H1 (cell line): Measurements from ENCODE around the gene SPRED1. TPM values are rescaled to one million over a fixed set of nuclear protein-coding genes. Genes with fewer than 3 reads are reported as not detected.

Source experiments
- CTCF ChIA-PET: fragments of 300-600 bp; sonication (Branson Sonifier 250); formaldehyde crosslinking; loops from one replicate; lab custom pipeline; 2021; ENCODE audit not compliant: partially characterized antibody; lab: Charles Lee
- POLR2A ChIA-PET: fragments of 300-600 bp; sonication (Branson Sonifier 250); formaldehyde crosslinking; loops from one replicate; lab custom pipeline; 2021; ENCODE audit warnings: inconsistent platforms; ENCODE audit not compliant: partially characterized antibody; lab: Charles Lee
- DNase-seq, 2 experiments: peaks; one replicate each; pipeline versions ENCODE4 v3.0.0 to v3.0.0-alpha.2; 2010 to 2022; ENCODE audit warnings: low spot score in 2 of 2, low read depth in 1 of 2, mixed read lengths in 1 of 2
- FAIRE-seq: peaks from 2 replicates; lab custom pipeline; 2011; peaks lifted over from hg19 to GRCh38; lab: Jason Lieb, UNC
- H2AFZ ChIP-seq: 2 replicates; pipeline ENCODE4 v1.8.1; 2012; ENCODE audit warnings: low read length, inconsistent platforms
- H2AK5ac ChIP-seq: 2 replicates; pipeline ENCODE4 v1.6.1; 2013; ENCODE audit warnings: low read depth, low read length
- H2BK120ac ChIP-seq: replicated peaks from 2 replicates; pipeline ENCODE3; 2013; ENCODE audit warnings: low read depth, low read length, inconsistent platforms
- H2BK12ac ChIP-seq: 2 replicates; pipeline ENCODE4 v1.6.1; 2013; ENCODE audit warnings: low read depth, low read length
- H2BK15ac ChIP-seq: 2 replicates; pipeline ENCODE4 v1.6.1; 2013; ENCODE audit warnings: low read length
- H2BK20ac ChIP-seq: 2 replicates; pipeline ENCODE4 v1.6.1; 2013; ENCODE audit warnings: low read length
- H2BK5ac ChIP-seq: 2 replicates; pipeline ENCODE4 v1.6.1; 2013; ENCODE audit warnings: low read depth, low read length
- H3K14ac ChIP-seq: 2 replicates; pipeline ENCODE4 v1.6.1; 2013; ENCODE audit warnings: inconsistent platforms; ENCODE audit not compliant: insufficient read length
- H3K18ac ChIP-seq: 2 replicates; pipeline ENCODE4 v1.6.1; 2013; ENCODE audit warnings: low read length; ENCODE audit errors: extremely low read depth
- H3K23ac ChIP-seq: 2 replicates; pipeline ENCODE4 v1.6.1; 2013; ENCODE audit warnings: inconsistent platforms; ENCODE audit not compliant: insufficient read length
- H3K23me2 ChIP-seq: 2 replicates; pipeline ENCODE4 v1.6.1; 2013; ENCODE audit warnings: low read depth, low read length
- H3K27ac ChIP-seq: 2 replicates; pipeline ENCODE4 v1.6.1; 2011; ENCODE audit warnings: low read depth, low read length, inconsistent platforms
- H3K27me3 ChIP-seq, 4 experiments: replicated peaks in 1 of 4; 1 replicate in 1 of 4; 2 replicates in 3 of 4; pipeline versions ENCODE4 v1.6.1 to v1.8.1; 2011 to 2013; ENCODE audit warnings: low read length in 3 of 4, mild to moderate bottlenecking in 3 of 4, inconsistent platforms in 2 of 4, mixed read lengths in 2 of 4, moderate library complexity in 1 of 4; ENCODE audit not compliant: control insufficient read depth in 3 of 4, insufficient read depth in 3 of 4; ENCODE audit errors: extremely low read depth in 1 of 4
- H3K36me3 ChIP-seq, 4 experiments: 2 replicates each; pipeline versions ENCODE4 v1.6.1 to v1.8.1; 2011 to 2013; ENCODE audit warnings: mild to moderate bottlenecking in 4 of 4, low read length in 3 of 4, moderate library complexity in 2 of 4, control low read depth in 1 of 4, inconsistent platforms in 1 of 4; ENCODE audit not compliant: insufficient read depth in 4 of 4, control insufficient read depth in 2 of 4
- H3K4ac ChIP-seq: replicated peaks from 2 replicates; pipeline ENCODE3; 2013; ENCODE audit warnings: low read length, low read depth, mixed read lengths, inconsistent platforms; ENCODE audit not compliant: insufficient read length
- H3K4me1 ChIP-seq, 4 experiments: replicated peaks in 1 of 4; 1 replicate in 1 of 4; 2 replicates in 3 of 4; pipeline versions ENCODE4 v1.6.1 to v1.8.1; 2011 to 2013; ENCODE audit warnings: low read length in 3 of 4, inconsistent platforms in 2 of 4, mixed read lengths in 1 of 4; ENCODE audit not compliant: insufficient read depth in 4 of 4, control insufficient read depth in 3 of 4
- H3K4me2 ChIP-seq, 2 experiments: 2 replicates each; pipeline versions ENCODE4 v1.6.1 to v1.8.1; 2011 to 2013; ENCODE audit warnings: low read depth in 2 of 2, low read length in 2 of 2, control low read depth in 1 of 2, inconsistent platforms in 1 of 2, mild to moderate bottlenecking in 1 of 2; ENCODE audit not compliant: insufficient read depth in 1 of 2
- H3K4me3 ChIP-seq, 4 experiments: fragments of 200-600, 300-600 bp in 1 of 4; sonication (generic), shearing (Covaris generic), sonication (Bioruptor Twin) in 1 of 4; 2 replicates each; pipeline versions ENCODE4 v1.5.1 to v1.8.1; 2011 to 2016; ENCODE audit warnings: low read length in 4 of 4, low read depth in 3 of 4, control low read depth in 2 of 4, inconsistent platforms in 2 of 4, mild to moderate bottlenecking in 2 of 4, mixed read lengths in 1 of 4, moderate library complexity in 1 of 4; ENCODE audit not compliant: insufficient read depth in 2 of 4; ENCODE audit errors: extremely low read depth in 1 of 4
- H3K56ac ChIP-seq: replicated peaks from 2 replicates; pipeline ENCODE3; 2013; ENCODE audit warnings: low read depth, mild to moderate bottlenecking, mixed read lengths, low read length, inconsistent platforms; ENCODE audit not compliant: insufficient read length
- H3K79me1 ChIP-seq: 2 replicates; pipeline ENCODE4 v1.6.1; 2013; ENCODE audit warnings: low read depth, low read length, control low read depth
- H3K79me2 ChIP-seq, 2 experiments: 2 replicates each; pipeline versions ENCODE4 v1.6.1 to v1.8.1; 2012 to 2013; ENCODE audit warnings: low read length in 2 of 2, mild to moderate bottlenecking in 2 of 2, inconsistent platforms in 1 of 2; ENCODE audit not compliant: insufficient read depth in 2 of 2, control insufficient read depth in 1 of 2
- H3K9ac ChIP-seq, 4 experiments: replicated peaks in 1 of 4; 1 replicate in 1 of 4; 2 replicates in 3 of 4; pipeline versions ENCODE4 v1.6.1 to v1.8.1; 2011 to 2013; ENCODE audit warnings: low read depth in 3 of 4, low read length in 3 of 4, control low read depth in 2 of 4, mild to moderate bottlenecking in 2 of 4, moderate library complexity in 2 of 4, inconsistent platforms in 1 of 4; ENCODE audit errors: extremely low read depth in 1 of 4
- H3K9me3 ChIP-seq, 2 experiments: 2 replicates each; pipeline versions ENCODE4 v1.6.1 to v1.8.1; 2012 to 2013; ENCODE audit warnings: mild to moderate bottlenecking in 2 of 2, moderate library complexity in 2 of 2, control low read depth in 1 of 2, inconsistent platforms in 1 of 2, low read depth in 1 of 2, low read length in 1 of 2, mixed read lengths in 1 of 2; ENCODE audit not compliant: insufficient read depth in 2 of 2
- H4K20me1 ChIP-seq, 2 experiments: replicated peaks in 1 of 2; 2 replicates each; pipeline versions ENCODE3 to v1.8.1; 2011 to 2013; ENCODE audit warnings: inconsistent platforms in 2 of 2, low read length in 2 of 2, mild to moderate bottlenecking in 1 of 2; ENCODE audit not compliant: insufficient read depth in 2 of 2, control insufficient read depth in 1 of 2
- H4K5ac ChIP-seq: 2 replicates; pipeline ENCODE4 v1.6.1; 2013; ENCODE audit warnings: low read length, low read depth, mixed read lengths, inconsistent platforms; ENCODE audit not compliant: insufficient read length
- H4K8ac ChIP-seq: 2 replicates; pipeline ENCODE4 v1.8.0; 2013; ENCODE audit warnings: mild to moderate bottlenecking, moderate library complexity, low read length, inconsistent platforms; ENCODE audit not compliant: insufficient read depth; ENCODE audit errors: extremely low read depth
- H4K91ac ChIP-seq: replicated peaks from 2 replicates; pipeline ENCODE3; 2013; ENCODE audit warnings: low read length, mixed read lengths, inconsistent platforms; ENCODE audit not compliant: insufficient read length
- CEBPB ChIP-seq: IDR thresholded peaks from 2 replicates; pipeline ENCODE4 v1.6.1; 2012; ENCODE audit warnings: low read depth, low read length
- GTF2F1 ChIP-seq: IDR thresholded peaks from 2 replicates; pipeline ENCODE4 v1.6.1; 2012; ENCODE audit warnings: low read depth, low read length, improper control_type of control experiment, borderline replicate concordance
- KDM1A ChIP-seq: fragments of 200-600, 300-600 bp; sonication (generic); IDR thresholded peaks from 2 replicates; pipeline ENCODE4 v1.7.1; 2016; ENCODE audit warnings: mild to moderate bottlenecking, low read length, borderline replicate concordance
- NANOG ChIP-seq: IDR thresholded peaks from 2 replicates; pipeline ENCODE4 v1.6.1; 2011; ENCODE audit warnings: low read length, low read depth, mild to moderate bottlenecking, inconsistent platforms; ENCODE audit not compliant: insufficient read depth, poor library complexity, severe bottlenecking
- TBP ChIP-seq: IDR thresholded peaks from 2 replicates; pipeline ENCODE4 v1.6.1; 2011; ENCODE audit warnings: low read depth, low read length, improper control_type of control experiment
- TEAD4 ChIP-seq: IDR thresholded peaks from 2 replicates; pipeline ENCODE4 v1.6.1; 2012; ENCODE audit warnings: low read depth, low read length, inconsistent platforms, mixed read lengths
- WGBS, 2 experiments: shearing (Covaris generic) in 1 of 2; methylation state at CpG; one replicate each; pipeline versions ENCODE4 v1.1.6 to v1.1.7; 2013 to 2015; ENCODE audit warnings: low lambda C conversion rate in 2 of 2, mixed read lengths in 2 of 2, inconsistent platforms in 1 of 2, low coverage in 1 of 2, missing lambda C conversion rate in 1 of 2; ENCODE audit not compliant: insufficient replicate concordance in 2 of 2, insufficient coverage in 1 of 2, insufficient read length in 1 of 2; ENCODE audit errors: extremely low coverage in 1 of 2, missing lambda C conversion rate in 1 of 2; 5-methylcytosine and 5-hydroxymethylcytosine counted together
- polyA plus RNA-seq, 7 experiments: library from polyadenylated mRNA; depleted of rRNA in 3 of 7; stranded (reverse) in 5 of 7; unstranded in 2 of 7; fragments of >200 nt in 5 of 7; fragments of 200-250 nt in 2 of 7; gene quantifications; 1 replicate in 5 of 7; 2 replicates in 1 of 7; 4 replicates in 1 of 7; pipeline versions ENCODE4 v1.2.1 to v1.2.3, GENCODE V29; 2011 to 2013; ENCODE audit warnings: missing spikeins in 2 of 7, mixed read lengths in 2 of 7
- total RNA-seq: library from RNA; stranded (reverse); fragmentation: NEBNext Ultra II Directional; extraction: Animal tissue kit (Norgen Biotek cat#: 25700); gene quantifications from 2 replicates; pipeline ENCODE4 v1.2.1, GENCODE V29; 2021

The SPRED1 gene
- total and polyA plus RNA-seq, 2 of the 8 experiments (the other 6 are each of a cell fraction or from before 2014, with no cell fraction given), result 5.5 to 30.3 TPM

GRCh38 chr15:38369936-38370478 is 117.4 kb downstream of the SPRED1 start:
- no peak overlapping the region for H2AFZ ChIP-seq
- H3K27me3 ChIP-seq, result no peaks in the 10 kb centered on the region
- H4K8ac ChIP-seq, result no peak overlapping the region
- WGBS, 2 experiments, result 77% methylated on average over 4 of the region's 4 CpGs; no CpG with 5 or more reads in 1 of the 2 experiments
- H3K23ac ChIP-seq, result no peak overlapping the region
- H3K4me2 ChIP-seq, result no peak overlapping the region
- FAIRE-seq (no peak), DNase-seq (no peak)
- no peak overlapping the region for H3K9ac ChIP-seq
- H3K79me1 ChIP-seq, result no peaks in the 10 kb centered on the region
- ChIA-PET POLR2A (interaction anchor here (0.6 kb wide), 1 partner anchor 119 kb away, joined by 3 read pairs; no protein-coding TSS in a partner anchor), CTCF (interaction anchor here (1.0 kb wide), 1 partner anchor 12 kb away, joined by 3 read pairs; no protein-coding TSS in a partner anchor)
- H2AK5ac ChIP-seq, result no peak overlapping the region
- no peak overlapping the region for H3K18ac ChIP-seq
- no peak overlapping the region for H2BK20ac ChIP-seq
- H3K36me3 ChIP-seq, result no peaks in the 10 kb centered on the region
- no peaks in the 10 kb centered on the region for H3K23me2 ChIP-seq
- no peaks in the 10 kb centered on the region for H3K79me2 ChIP-seq
- H3K14ac ChIP-seq, result no peak overlapping the region
- H2BK5ac ChIP-seq, result no peak overlapping the region
- H2BK12ac ChIP-seq, result no peak overlapping the region
- H3K27ac ChIP-seq, result no peak overlapping the region
- H2BK15ac ChIP-seq, result no peak overlapping the region
- no peak overlapping the region for H3K56ac ChIP-seq
- no peak for TF ChIP-seq NANOG
- no peak for TF ChIP-seq KDM1A
- no peak for TF ChIP-seq TBP
- no peak for TF ChIP-seq CEBPB
- peak; percentile 49; the same call in 1 of the 2 replicates for TF ChIP-seq TEAD4
- TF ChIP-seq GTF2F1, result no peak
- H3K4me1 ChIP-seq, result no peaks in the 10 kb centered on the region
- H3K4ac ChIP-seq, result no peak overlapping the region
- no peak overlapping the region for H4K5ac ChIP-seq
- H2BK120ac ChIP-seq, result no peak overlapping the region
- no peaks in the 10 kb centered on the region for H3K9me3 ChIP-seq
- H4K20me1 ChIP-seq, result no peaks in the 10 kb centered on the region
- no peak overlapping the region for H3K4me3 ChIP-seq
- no peak overlapping the region for H4K91ac ChIP-seq
